GM23338 (cell line): ENCODE data around the gene ITGA7. TPM values are rescaled to one million over a fixed set of nuclear protein-coding genes. Genes with fewer than 3 reads are reported as not detected.
A peak's percentile ranks its signal among the peaks of the same experiment; 100 is the strongest.

Experiments
- ATAC-seq: fragments of 200-7000 bp; cut with Tn5 transposase; 3 replicates; pipeline ENCODE4 v1.9.1; 2020
- DNase-seq: peaks from one replicate; pipeline ENCODE4 v3.0.0-alpha.2; 2015; ENCODE audit warnings: low spot score
- H2AFZ ChIP-seq: fragments of 200-600 bp; sonication (generic); 2 replicates; pipeline ENCODE4 v1.8.0; 2016; ENCODE audit warnings: antibody characterized with exemption, mild to moderate bottlenecking, moderate library complexity
- H3F3A ChIP-seq: fragments of 200-600 bp; sonication (generic); replicated peaks from 2 replicates; pipeline ENCODE4 v1.8.0; 2017; ENCODE audit warnings: antibody characterized with exemption, mixed run types, low read depth
- H3K27ac ChIP-seq: fragments of 200-600 bp; sonication (generic); 2 replicates; pipeline ENCODE4 v1.6.1; 2016; ENCODE audit warnings: low read depth
- H3K27me3 ChIP-seq: fragments of 200-600 bp; sonication (generic); 2 replicates; pipeline ENCODE4 v1.8.0; 2016; ENCODE audit warnings: mild to moderate bottlenecking, mixed run types, moderate library complexity; ENCODE audit not compliant: insufficient read depth
- H3K36me3 ChIP-seq: fragments of 200-600 bp; sonication (generic); 2 replicates; pipeline ENCODE4 v1.8.0; 2016; ENCODE audit warnings: mild to moderate bottlenecking; ENCODE audit not compliant: insufficient read depth
- H3K4me1 ChIP-seq: fragments of 200-600 bp; sonication (generic); 2 replicates; pipeline ENCODE4 v1.8.0; 2016; ENCODE audit warnings: mild to moderate bottlenecking, moderate library complexity; ENCODE audit not compliant: insufficient read depth
- H3K4me2 ChIP-seq: fragments of 200-600 bp; sonication (generic); 2 replicates; pipeline ENCODE4 v1.7.1; 2017; ENCODE audit warnings: mixed run types
- H3K4me3 ChIP-seq: fragments of 200-600 bp; sonication (generic); 2 replicates; pipeline ENCODE4 v1.6.1; 2016; ENCODE audit warnings: mixed run types
- H3K79me2 ChIP-seq: fragments of 200-600 bp; sonication (generic); replicated peaks from 2 replicates; pipeline ENCODE4 v1.8.0; 2017; ENCODE audit warnings: mild to moderate bottlenecking; ENCODE audit not compliant: insufficient read depth
- H3K9me2 ChIP-seq: fragments of 200-600 bp; sonication (generic); 2 replicates; pipeline ENCODE4 v1.8.0; 2017; ENCODE audit not compliant: insufficient read depth
- H4K20me1 ChIP-seq: fragments of 200-600 bp; sonication (generic); replicated peaks from 2 replicates; pipeline ENCODE4 v1.8.0; 2017; ENCODE audit warnings: mild to moderate bottlenecking; ENCODE audit not compliant: insufficient read depth
- H3K27ac Mint-ChIP-seq: 2 replicates; pipeline ENCODE4 v1.8.0; 2020; ENCODE audit warnings: inconsistent platforms, mild to moderate bottlenecking, moderate library complexity, mixed read lengths
- H3K27me3 Mint-ChIP-seq: 3 replicates; pipeline ENCODE4 v1.8.0; 2022; ENCODE audit warnings: low read depth, mild to moderate bottlenecking, moderate library complexity, mixed read lengths, inconsistent platforms; ENCODE audit not compliant: insufficient read depth, poor library complexity
- H3K36me3 Mint-ChIP-seq: 3 replicates; pipeline ENCODE4 v1.8.0; 2021; ENCODE audit warnings: low read depth, mild to moderate bottlenecking, inconsistent platforms, moderate library complexity, mixed read lengths
- H3K4me1 Mint-ChIP-seq: 3 replicates; pipeline ENCODE4 v1.8.0; 2020; ENCODE audit warnings: mild to moderate bottlenecking, inconsistent platforms, mixed read lengths
- H3K4me3 Mint-ChIP-seq: 3 replicates; pipeline ENCODE4 v1.8.0; 2021; ENCODE audit warnings: moderate library complexity, mild to moderate bottlenecking, inconsistent platforms, mixed read lengths
- H3K9me3 Mint-ChIP-seq: 3 replicates; pipeline ENCODE4 v1.8.0; 2020; ENCODE audit warnings: moderate library complexity, mild to moderate bottlenecking, inconsistent platforms, mixed read lengths
- POLR2AphosphoS5 ChIP-seq: IDR thresholded peaks from 2 replicates; pipeline ENCODE4 v1.6.1; 2016; ENCODE audit warnings: antibody characterized with exemption, low read depth
- polyA plus RNA-seq: library from polyadenylated mRNA; unstranded; fragments of >200 nt; fragmentation: Nextera tagmentation; extraction: Ambion mirVana; gene quantifications from 2 replicates; pipeline ENCODE4 v1.2.1, GENCODE V29; 2016
- total RNA-seq: library from RNA; depleted of rRNA; stranded (reverse); fragments of >200 nt; shearing (Covaris generic); gene quantifications from 2 replicates; pipeline ENCODE4 v1.2.3, GENCODE V29; 2014
- TF ChIP-seq, protein P1 (sequence below): fragments of 250-450 bp; sonication (Bioruptor Pico); IDR thresholded peaks from 2 replicates; pipeline ENCODE4 v1.5.0; 2020; ENCODE audit warnings: mild to moderate bottlenecking, moderate library complexity
- TF ChIP-seq, protein P2 (sequence below), 2 experiments: fragments of 200-600 bp in 1 of 2; sonication (generic) in 1 of 2; conservative IDR thresholded peaks; 2 replicates each; pipeline versions ENCODE4 v1.5.1 to v1.6.1; 2016 to 2017; ENCODE audit warnings: antibody characterized with exemption in 2 of 2, low read depth in 2 of 2, mild to moderate bottlenecking in 2 of 2, moderate library complexity in 1 of 2

Gene ITGA7
- total and polyA plus RNA-seq, 2 experiments from 2014 or later: 20.0 to 49.1 TPM

DNA sequence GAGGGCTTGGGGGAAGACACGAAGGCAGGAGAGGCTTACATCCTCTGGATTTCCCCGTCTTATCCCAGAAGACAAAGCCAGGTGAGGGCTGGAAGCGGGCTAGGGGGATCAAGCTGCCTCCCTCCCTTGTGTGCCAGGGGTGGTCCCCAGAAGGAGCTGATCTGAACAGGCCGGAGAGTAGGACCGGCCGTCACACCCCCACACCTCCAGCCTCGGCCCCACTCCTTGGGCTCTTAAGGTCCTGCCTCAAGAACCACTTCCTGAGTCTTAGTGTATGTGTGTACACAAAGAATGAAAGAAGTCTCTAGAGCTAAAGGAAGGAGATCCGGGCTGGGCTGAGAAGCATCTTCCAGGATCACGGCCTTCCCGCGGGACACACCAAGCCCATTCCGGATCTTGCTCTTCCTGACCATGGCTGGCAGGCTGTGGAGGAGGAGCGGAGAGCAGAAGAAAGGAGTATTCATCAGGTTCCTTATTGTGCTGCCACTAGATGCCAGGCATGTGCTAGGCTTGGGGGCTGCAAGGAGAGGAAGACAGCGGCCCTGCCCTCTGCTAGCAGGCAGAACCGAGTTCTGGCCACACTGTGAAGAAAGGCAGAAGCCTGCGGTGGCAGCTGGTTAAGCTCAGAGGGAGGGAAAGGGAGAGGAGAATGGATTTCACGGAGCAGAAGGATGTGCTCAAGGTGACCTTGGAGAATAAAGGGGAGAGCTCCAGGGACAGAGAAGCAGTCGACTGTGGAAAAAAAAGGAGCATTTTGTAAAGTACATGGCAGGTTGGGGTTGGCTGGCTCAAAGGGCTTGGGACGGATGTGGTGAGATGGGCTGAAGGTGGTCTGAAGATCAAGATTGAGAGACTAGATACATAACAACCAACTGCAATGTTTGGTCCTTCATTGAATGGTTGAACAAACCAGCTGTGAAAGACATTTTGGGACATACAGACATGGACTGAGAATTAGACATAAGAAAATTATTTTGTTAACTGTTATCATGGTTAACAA is 22.4 kb upstream of the ITGA7 start:
- peaks cover 13% of the 10 kb centered on the region; the same call in 1 of the 2 replicates for H3F3A ChIP-seq
- H3K27me3 Mint-ChIP-seq: peaks cover 14% of the 10 kb centered on the region
- peaks cover 23% of the 10 kb centered on the region for H3K36me3 Mint-ChIP-seq
- TF ChIP-seq, protein P1, sequence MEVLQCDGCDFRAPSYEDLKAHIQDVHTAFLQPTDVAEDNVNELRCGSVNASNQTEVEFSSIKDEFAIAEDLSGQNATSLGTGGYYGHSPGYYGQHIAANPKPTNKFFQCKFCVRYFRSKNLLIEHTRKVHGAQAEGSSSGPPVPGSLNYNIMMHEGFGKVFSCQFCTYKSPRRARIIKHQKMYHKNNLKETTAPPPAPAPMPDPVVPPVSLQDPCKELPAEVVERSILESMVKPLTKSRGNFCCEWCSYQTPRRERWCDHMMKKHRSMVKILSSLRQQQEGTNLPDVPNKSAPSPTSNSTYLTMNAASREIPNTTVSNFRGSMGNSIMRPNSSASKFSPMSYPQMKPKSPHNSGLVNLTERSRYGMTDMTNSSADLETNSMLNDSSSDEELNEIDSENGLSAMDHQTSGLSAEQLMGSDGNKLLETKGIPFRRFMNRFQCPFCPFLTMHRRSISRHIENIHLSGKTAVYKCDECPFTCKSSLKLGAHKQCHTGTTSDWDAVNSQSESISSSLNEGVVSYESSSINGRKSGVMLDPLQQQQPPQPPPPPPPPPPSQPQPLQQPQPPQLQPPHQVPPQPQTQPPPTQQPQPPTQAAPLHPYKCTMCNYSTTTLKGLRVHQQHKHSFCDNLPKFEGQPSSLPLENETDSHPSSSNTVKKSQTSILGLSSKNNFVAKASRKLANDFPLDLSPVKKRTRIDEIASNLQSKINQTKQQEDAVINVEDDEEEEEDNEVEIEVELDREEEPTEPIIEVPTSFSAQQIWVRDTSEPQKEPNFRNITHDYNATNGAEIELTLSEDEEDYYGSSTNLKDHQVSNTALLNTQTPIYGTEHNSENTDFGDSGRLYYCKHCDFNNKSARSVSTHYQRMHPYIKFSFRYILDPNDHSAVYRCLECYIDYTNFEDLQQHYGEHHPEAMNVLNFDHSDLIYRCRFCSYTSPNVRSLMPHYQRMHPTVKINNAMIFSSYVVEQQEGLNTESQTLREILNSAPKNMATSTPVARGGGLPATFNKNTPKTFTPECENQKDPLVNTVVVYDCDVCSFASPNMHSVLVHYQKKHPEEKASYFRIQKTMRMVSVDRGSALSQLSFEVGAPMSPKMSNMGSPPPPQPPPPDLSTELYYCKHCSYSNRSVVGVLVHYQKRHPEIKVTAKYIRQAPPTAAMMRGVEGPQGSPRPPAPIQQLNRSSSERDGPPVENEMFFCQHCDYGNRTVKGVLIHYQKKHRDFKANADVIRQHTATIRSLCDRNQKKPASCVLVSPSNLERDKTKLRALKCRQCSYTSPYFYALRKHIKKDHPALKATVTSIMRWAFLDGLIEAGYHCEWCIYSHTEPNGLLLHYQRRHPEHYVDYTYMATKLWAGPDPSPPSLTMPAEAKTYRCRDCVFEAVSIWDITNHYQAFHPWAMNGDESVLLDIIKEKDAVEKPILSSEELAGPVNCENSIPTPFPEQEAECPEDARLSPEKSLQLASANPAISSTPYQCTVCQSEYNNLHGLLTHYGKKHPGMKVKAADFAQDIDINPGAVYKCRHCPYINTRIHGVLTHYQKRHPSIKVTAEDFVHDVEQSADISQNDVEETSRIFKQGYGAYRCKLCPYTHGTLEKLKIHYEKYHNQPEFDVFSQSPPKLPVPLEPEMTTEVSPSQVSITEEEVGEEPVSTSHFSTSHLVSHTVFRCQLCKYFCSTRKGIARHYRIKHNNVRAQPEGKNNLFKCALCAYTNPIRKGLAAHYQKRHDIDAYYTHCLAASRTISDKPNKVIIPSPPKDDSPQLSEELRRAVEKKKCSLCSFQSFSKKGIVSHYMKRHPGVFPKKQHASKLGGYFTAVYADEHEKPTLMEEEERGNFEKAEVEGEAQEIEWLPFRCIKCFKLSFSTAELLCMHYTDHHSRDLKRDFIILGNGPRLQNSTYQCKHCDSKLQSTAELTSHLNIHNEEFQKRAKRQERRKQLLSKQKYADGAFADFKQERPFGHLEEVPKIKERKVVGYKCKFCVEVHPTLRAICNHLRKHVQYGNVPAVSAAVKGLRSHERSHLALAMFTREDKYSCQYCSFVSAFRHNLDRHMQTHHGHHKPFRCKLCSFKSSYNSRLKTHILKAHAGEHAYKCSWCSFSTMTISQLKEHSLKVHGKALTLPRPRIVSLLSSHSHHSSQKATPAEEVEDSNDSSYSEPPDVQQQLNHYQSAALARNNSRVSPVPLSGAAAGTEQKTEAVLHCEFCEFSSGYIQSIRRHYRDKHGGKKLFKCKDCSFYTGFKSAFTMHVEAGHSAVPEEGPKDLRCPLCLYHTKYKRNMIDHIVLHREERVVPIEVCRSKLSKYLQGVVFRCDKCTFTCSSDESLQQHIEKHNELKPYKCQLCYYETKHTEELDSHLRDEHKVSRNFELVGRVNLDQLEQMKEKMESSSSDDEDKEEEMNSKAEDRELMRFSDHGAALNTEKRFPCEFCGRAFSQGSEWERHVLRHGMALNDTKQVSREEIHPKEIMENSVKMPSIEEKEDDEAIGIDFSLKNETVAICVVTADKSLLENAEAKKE (CRISPR knock-in tag): no peak
- TF ChIP-seq, protein P2, sequence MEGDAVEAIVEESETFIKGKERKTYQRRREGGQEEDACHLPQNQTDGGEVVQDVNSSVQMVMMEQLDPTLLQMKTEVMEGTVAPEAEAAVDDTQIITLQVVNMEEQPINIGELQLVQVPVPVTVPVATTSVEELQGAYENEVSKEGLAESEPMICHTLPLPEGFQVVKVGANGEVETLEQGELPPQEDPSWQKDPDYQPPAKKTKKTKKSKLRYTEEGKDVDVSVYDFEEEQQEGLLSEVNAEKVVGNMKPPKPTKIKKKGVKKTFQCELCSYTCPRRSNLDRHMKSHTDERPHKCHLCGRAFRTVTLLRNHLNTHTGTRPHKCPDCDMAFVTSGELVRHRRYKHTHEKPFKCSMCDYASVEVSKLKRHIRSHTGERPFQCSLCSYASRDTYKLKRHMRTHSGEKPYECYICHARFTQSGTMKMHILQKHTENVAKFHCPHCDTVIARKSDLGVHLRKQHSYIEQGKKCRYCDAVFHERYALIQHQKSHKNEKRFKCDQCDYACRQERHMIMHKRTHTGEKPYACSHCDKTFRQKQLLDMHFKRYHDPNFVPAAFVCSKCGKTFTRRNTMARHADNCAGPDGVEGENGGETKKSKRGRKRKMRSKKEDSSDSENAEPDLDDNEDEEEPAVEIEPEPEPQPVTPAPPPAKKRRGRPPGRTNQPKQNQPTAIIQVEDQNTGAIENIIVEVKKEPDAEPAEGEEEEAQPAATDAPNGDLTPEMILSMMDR (conservative IDR thresholded peaks at IDR 0.05; ENCODE audit: low read depth in 2 of 2): peak in 1 of 2 experiments; percentile 50; a peak in 2 of 4 replicates
- 0 out of 2 replicates have a peak, but pooled peaks have one; percentile 69 for TF ChIP-seq POLR2AphosphoS5
- H4K20me1 ChIP-seq: 0 out of 2 replicates have a peak, but pooled peaks cover 2% of the 10 kb centered on the region
- peaks cover 14% of the 10 kb centered on the region for H3K79me2 ChIP-seq
- peak overlapping the region; percentile 82 for H3K27ac Mint-ChIP-seq
- H3K4me1 ChIP-seq: peaks cover 28% of the 10 kb centered on the region
- peak overlapping the region; percentile 98 for H3K4me2 ChIP-seq
- peak overlapping the region; percentile 97 for H3K4me3 ChIP-seq
- no peaks in the 10 kb centered on the region for H3K9me3 Mint-ChIP-seq
- ATAC-seq (peak; percentile 17), DNase-seq (peak; percentile 63)
- peaks cover 37% of the 10 kb centered on the region for H3K4me1 Mint-ChIP-seq
- H2AFZ ChIP-seq: peak overlapping the region; percentile 21; the same call in 1 of the 2 replicates
- H3K4me3 Mint-ChIP-seq: peak overlapping the region; percentile 86
- peak overlapping the region; percentile 97; the same call in 1 of the 2 replicates for H3K27ac ChIP-seq
- peaks cover 5% of the 10 kb centered on the region; the same call in 1 of the 2 replicates for H3K36me3 ChIP-seq
- H3K27me3 ChIP-seq: no peaks in the 10 kb centered on the region
- no peaks in the 10 kb centered on the region for H3K9me2 ChIP-seq
